Adrenal gland (tissue), 5 donors: Measurements from ENCODE around the gene FUT7.

Experiments
- POLR2A ChIP-seq, 2 donors: fragments of 450-650 bp; IDR thresholded peaks; one replicate each; pipeline ENCODE4 v1.6.1; 2017; ENCODE audit warnings: antibody characterized with exemption in 2 of 2, mild to moderate bottlenecking in 2 of 2, moderate library complexity in 1 of 2
- TF ChIP-seq, protein P1 (sequence below), 6 experiments: fragments of 450-650 bp in 4 of 6; fragments of 200-600 bp in 2 of 6; sonication (generic) in 1 of 6; IDR thresholded peaks; 1 replicate in 5 of 6; 2 replicates in 1 of 6; pipeline versions ENCODE4 v1.5.1 to v1.8.0; 2016 to 2021; ENCODE audit warnings: antibody characterized with exemption in 6 of 6, mild to moderate bottlenecking in 2 of 6, moderate library complexity in 1 of 6
- donor health status: DM: no; HTN: no; CAD: no.

DNA sequence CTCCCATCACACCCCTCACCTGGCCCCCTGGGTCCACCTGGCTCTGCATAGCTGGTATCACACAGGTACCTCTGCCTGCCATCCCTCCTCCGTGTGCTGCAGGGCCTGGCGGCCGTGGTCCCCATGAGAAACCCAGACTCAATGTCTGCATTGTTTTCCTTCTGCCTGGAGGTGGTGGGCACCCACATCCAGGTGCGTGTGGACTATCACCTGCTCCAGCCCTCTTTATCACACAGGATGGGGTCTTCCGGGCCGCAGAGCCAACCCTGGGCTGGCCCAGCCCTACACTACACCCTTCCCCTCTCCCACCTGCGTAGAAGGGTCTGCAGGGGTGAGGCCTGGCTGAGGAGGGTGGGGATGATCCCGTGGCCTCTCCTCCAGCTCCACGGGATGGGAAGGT lies 7.0 kb upstream of the FUT7 start:
- TF ChIP-seq, protein P1, sequence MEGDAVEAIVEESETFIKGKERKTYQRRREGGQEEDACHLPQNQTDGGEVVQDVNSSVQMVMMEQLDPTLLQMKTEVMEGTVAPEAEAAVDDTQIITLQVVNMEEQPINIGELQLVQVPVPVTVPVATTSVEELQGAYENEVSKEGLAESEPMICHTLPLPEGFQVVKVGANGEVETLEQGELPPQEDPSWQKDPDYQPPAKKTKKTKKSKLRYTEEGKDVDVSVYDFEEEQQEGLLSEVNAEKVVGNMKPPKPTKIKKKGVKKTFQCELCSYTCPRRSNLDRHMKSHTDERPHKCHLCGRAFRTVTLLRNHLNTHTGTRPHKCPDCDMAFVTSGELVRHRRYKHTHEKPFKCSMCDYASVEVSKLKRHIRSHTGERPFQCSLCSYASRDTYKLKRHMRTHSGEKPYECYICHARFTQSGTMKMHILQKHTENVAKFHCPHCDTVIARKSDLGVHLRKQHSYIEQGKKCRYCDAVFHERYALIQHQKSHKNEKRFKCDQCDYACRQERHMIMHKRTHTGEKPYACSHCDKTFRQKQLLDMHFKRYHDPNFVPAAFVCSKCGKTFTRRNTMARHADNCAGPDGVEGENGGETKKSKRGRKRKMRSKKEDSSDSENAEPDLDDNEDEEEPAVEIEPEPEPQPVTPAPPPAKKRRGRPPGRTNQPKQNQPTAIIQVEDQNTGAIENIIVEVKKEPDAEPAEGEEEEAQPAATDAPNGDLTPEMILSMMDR (IDR thresholded peaks at IDR 0.05) = no peak
- TF ChIP-seq POLR2A (IDR thresholded peaks at IDR 0.05) = no peak
